Subcutaneous adipose tissue (tissue), 4 donors: Measurements from ENCODE around the gene CRISP2. TPM values are rescaled to one million over a fixed set of nuclear protein-coding genes. Genes with fewer than 3 reads are reported as not detected.

Source experiments
- CTCF ChIP-seq: fragments of 450-650 bp; IDR thresholded peaks from one replicate; pipeline ENCODE4 v1.5.1; 2016; ENCODE audit warnings: low read depth, mild to moderate bottlenecking, control low read depth, antibody characterized with exemption, moderate library complexity
- total RNA-seq, 4 donors: library from RNA; depleted of rRNA; stranded (reverse); fragments of >200 nt; gene quantifications; one replicate each; pipeline ENCODE4 v1.1.0, GENCODE V29; 2016

The CRISP2 gene
- total RNA-seq, 4 donors from 2014 or later, result not detected

GRCh38 chr6:49646130-49646824, 67.1 kb downstream of the CRISP2 start:
- no peak for TF ChIP-seq CTCF

- TF ChIP-seq CTCF, result no peak
Measured at GRCh38 chr6:49645139-49645538, 68.2 kb downstream of the CRISP2 start.

Other genes starting within 250 kb of the CRISP2 start
- not detected for gene GLYATL3, start 213.6 kb downstream of the CRISP2 start, total RNA-seq
- gene C6orf141, start 162.9 kb downstream of the CRISP2 start, total RNA-seq, result 10 to 100 TPM in 1 of 4 donors, 1 to 10 TPM in 3; 1.9 to 14.7 (median 5.7) TPM
- not detected for gene RHAG, start 76.7 kb downstream of the CRISP2 start, total RNA-seq
- not detected for gene CRISP3, start 30.8 kb upstream of the CRISP2 start, total RNA-seq
- not detected for gene PGK2, start 73.7 kb upstream of the CRISP2 start, total RNA-seq
- gene CRISP1, start 153.0 kb upstream of the CRISP2 start, total RNA-seq, result not detected